GM12872 (cell line): Measurements from ENCODE around the gene ARRDC3.

Source experiments
- TF ChIP-seq, protein P1 (sequence below): IDR thresholded peaks from 3 replicates; pipeline ENCODE4 v1.5.1; 2011; ENCODE audit warnings: low read depth, mild to moderate bottlenecking, low read length, moderate library complexity; ENCODE audit not compliant: insufficient read depth

ARRDC3 gene

DNA sequence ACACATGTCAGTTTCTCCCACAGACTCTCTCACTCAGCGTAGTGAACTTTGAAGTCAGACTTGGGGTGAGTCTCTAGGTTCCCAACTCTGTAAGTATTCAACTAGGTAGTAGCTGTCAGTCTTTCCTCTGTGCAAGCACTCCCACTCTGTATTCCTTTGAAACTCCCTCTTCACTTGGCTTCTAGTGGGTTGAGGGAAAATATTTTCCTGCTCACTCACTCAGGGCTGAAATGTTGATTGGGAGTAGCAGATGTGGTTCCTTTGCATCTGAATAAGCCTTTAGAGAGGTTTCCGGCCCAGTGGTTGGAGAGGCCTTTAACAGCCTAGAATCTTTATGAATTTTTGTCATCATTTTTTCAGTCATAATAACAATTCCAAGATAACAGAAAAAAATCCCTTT, 18.1 kb upstream of the ARRDC3 start:
- TF ChIP-seq, protein P1, sequence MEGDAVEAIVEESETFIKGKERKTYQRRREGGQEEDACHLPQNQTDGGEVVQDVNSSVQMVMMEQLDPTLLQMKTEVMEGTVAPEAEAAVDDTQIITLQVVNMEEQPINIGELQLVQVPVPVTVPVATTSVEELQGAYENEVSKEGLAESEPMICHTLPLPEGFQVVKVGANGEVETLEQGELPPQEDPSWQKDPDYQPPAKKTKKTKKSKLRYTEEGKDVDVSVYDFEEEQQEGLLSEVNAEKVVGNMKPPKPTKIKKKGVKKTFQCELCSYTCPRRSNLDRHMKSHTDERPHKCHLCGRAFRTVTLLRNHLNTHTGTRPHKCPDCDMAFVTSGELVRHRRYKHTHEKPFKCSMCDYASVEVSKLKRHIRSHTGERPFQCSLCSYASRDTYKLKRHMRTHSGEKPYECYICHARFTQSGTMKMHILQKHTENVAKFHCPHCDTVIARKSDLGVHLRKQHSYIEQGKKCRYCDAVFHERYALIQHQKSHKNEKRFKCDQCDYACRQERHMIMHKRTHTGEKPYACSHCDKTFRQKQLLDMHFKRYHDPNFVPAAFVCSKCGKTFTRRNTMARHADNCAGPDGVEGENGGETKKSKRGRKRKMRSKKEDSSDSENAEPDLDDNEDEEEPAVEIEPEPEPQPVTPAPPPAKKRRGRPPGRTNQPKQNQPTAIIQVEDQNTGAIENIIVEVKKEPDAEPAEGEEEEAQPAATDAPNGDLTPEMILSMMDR, result no peak

DNA sequence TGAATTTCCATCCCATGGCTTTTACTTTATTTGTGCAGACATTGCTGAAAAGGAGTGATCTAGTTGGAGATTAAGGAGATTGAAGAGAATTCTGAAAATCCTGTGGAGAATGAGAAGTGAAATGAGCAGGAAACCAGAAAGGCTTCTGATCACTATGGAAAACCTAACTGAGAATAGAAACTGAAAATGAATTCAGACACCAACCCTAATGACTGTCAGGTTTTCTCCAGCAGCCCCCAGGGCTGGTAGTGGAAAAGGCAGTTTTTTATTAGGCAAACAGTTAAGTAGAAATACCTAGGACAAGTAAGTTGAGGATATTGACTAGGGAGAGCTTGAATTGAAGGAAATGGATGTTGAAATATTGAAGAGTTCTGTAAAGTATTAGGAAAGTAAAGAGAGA, 14.7 kb upstream of the ARRDC3 start:
- TF ChIP-seq, protein P1, result no peak

DNA sequence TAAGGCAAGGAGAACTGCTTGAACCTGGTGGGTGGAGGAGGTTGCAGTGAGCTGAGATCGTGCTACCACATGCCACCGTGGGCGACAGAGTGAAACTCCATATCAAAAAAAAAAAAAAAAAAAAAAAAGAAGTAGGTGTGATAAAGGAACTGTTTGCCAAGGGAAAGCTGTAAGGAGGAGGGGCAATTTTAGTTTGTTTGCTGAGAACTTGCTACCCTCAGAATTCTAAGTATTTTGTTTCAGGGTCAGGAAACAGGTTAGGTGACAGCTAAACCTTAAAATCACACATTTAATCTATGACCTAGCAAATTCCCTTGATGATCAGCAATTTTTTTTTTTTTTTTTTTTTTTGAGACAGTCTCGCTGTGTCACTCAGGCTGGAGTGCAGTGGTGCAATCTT, 7.2 kb upstream of the ARRDC3 start:
- TF ChIP-seq, protein P1, result no peak

DNA sequence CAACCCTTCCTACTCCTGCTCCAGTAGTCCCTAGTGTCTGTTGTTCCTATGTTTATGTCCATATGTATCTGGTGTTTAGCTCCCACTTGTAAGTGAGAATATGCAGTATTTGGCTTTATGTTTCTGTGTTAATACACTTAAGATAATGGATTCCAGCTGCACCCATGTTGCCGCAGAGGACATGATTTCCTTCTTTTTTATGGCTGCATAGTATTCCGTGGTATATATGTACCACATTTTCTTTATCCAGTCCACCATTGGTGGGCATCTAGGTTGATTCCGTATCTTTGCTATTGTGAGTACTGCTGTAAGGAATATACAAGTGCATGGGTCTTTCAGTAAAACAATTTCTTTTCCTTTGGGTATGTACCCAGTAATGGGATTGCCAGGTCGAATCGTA, 5.2 kb upstream of the ARRDC3 start:
- TF ChIP-seq, protein P1, result no peak

DNA sequence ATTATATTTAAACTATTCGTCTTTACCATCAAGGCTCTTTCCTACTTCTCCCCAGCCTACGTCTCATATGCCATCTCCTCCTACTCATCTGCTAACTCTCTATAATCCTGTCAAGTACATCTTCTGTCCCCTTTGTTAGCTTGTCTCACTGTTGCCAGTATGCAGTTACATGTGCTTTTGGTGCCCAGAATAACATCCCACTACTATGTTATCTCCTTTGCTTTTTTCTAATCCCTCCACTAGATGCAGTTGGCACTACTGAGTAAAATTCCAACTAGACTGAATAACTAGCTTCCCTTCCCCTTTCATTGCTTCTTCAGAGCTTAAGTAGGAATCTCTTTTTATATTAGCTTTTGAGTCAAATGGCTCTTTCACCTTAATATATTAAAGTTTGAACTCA, 3.0 kb upstream of the ARRDC3 start:
- TF ChIP-seq, protein P1, result no peak

DNA sequence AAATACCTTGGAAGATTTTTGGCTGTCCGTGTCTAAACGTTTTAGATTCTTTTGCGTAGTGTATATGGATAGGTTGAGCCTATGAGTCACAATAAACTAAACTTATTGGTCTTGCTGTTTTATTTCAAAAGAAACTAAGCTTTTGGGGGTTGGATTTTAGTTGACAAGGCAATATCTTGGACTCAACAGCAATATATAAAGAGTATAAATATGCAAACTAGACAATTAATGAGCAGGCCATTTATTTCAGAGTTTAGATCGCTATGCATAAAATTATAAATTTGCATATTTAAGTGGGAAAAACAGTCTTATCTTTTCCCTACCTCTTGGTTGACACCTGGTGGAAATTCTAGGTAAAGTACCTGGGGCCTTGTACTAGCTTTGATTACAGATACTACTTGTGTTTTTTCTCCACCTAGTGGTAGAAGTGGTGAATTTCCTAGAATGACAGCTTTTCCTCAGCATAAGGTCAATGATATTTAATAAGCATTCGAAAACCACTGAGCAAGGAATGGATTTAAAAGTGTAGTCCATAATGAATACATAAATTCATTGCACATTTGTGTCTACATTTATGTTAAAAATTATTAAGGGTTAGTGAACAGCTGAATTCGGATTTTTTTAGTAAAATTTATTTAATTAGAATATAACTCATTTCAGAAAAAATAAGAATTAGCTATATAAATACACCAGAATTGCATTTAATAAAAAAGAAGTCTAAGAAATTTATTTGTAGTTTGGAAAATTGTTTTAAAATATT, 1.7 kb upstream of the ARRDC3 start:
- TF ChIP-seq, protein P1, result peak; percentile 74

DNA sequence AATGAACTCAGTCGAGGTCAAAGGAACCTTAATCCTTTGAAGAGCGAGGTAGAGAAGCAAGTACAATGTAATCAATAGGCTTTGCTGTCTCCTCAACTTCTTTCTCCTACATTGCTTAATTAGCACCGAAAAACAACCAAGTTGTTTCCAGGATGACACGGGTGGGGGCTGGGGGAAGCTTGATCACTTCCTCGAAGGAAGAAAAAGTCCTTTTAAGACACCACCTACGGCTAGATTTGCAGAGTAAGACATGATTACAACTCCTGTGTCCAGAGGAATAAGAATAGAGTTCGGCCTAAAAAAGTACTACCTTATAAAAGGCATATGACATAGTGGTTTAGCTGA, 811 bp upstream of the ARRDC3 start:
- TF ChIP-seq, protein P1, result no peak
